ENCODE data around the gene PPOX.

Gene PPOX

GRCh38 chr1:161131523-161132409, 34.5 kb upstream of the PPOX start:
- Histone ChIP-seq H3K9ac (ENCODE audit: low read length) (peak overlapping the region; percentile 85), H3K27ac (ENCODE audit: low read depth, low read length) (peak overlapping the region; percentile 96), H3K36me3 (ENCODE audit: insufficient read depth, low read length) (peaks cover 20% of the 10 kb centered on the region), H3K9me3 (ENCODE audit: low read length) (no peaks in the 10 kb centered on the region), H3K4me1 (ENCODE audit: insufficient read depth, low read length) (peaks cover 45% of the 10 kb centered on the region), H3K27me3 (ENCODE audit: control insufficient read depth in 1 of 2, insufficient read depth in 2 of 2, low read length in 2 of 2) (no peaks in the 10 kb centered on the region), H3K4me3 (ENCODE audit: low read depth in 1 of 2, low read length in 2 of 2) (peak overlapping the region; percentile 81 to 98)

GRCh38 chr1:161132410-161133219, 33.6 kb upstream of the PPOX start, which contains the start of gene DEDD:
Gene DEDD (minus strand): TSS chr1:161132667. CDS start chr1:161124462, 8,205 bp downstream.
- peaks cover 15% of the 10 kb centered on the region for H3K36me3 ChIP-seq (ENCODE audit: insufficient read depth, low read length)
- peak within 1 kb of the TSS; percentile 96 for H3K27ac ChIP-seq (ENCODE audit: low read depth, low read length)
- H3K9me3 ChIP-seq (ENCODE audit: low read length) = no peaks in the 10 kb centered on the region
- H3K4me1 ChIP-seq (ENCODE audit: insufficient read depth, low read length) = peaks cover 44% of the 10 kb centered on the region
- no peaks in the 10 kb centered on the region for H3K27me3 ChIP-seq (ENCODE audit: control insufficient read depth in 1 of 2, insufficient read depth in 2 of 2, low read length in 2 of 2)
- H3K4me3 ChIP-seq (ENCODE audit: low read depth in 1 of 2, low read length in 2 of 2) = peak within 1 kb of the TSS; percentile 81 to 98
- peak within 1 kb of the TSS; percentile 97 for H3K9ac ChIP-seq (ENCODE audit: low read length)

- Histone ChIP-seq H3K27me3 (ENCODE audit: control insufficient read depth in 1 of 2, insufficient read depth in 2 of 2, low read length in 2 of 2) (no peaks in the 10 kb centered on the region), H3K36me3 (ENCODE audit: insufficient read depth, low read length) (peaks cover 8% of the 10 kb centered on the region), H3K27ac (ENCODE audit: low read depth, low read length) (peak overlapping the region; percentile 96), H3K4me3 (ENCODE audit: low read depth in 1 of 2, low read length in 2 of 2) (peak overlapping the region; percentile 81 to 98), H3K9ac (ENCODE audit: low read length) (peak overlapping the region; percentile 97), H3K9me3 (ENCODE audit: low read length) (no peaks in the 10 kb centered on the region), H3K4me1 (ENCODE audit: insufficient read depth, low read length) (peaks cover 38% of the 10 kb centered on the region)
These were observed 32.9 kb upstream of the PPOX start for GRCh38 chr1:161133220-161133740.

GRCh38 chr1:161137881-161138280, 28.3 kb upstream of the PPOX start:
- Histone ChIP-seq H3K4me1 (ENCODE audit: insufficient read depth, low read length) (peaks cover 10% of the 10 kb centered on the region), H3K9ac (ENCODE audit: low read length) (no peak overlapping the region), H3K27ac (ENCODE audit: low read depth, low read length) (no peak overlapping the region), H3K27me3 (ENCODE audit: control insufficient read depth in 1 of 2, insufficient read depth in 2 of 2, low read length in 2 of 2) (no peaks in the 10 kb centered on the region), H3K9me3 (ENCODE audit: low read length) (no peaks in the 10 kb centered on the region), H3K4me3 (ENCODE audit: low read depth in 1 of 2, low read length in 2 of 2) (no peak overlapping the region), H3K36me3 (ENCODE audit: insufficient read depth, low read length) (no peaks in the 10 kb centered on the region)

GRCh38 chr1:161138431-161138830, 27.8 kb upstream of the PPOX start:
- Histone ChIP-seq H3K9ac (ENCODE audit: low read length) (no peak overlapping the region), H3K27ac (ENCODE audit: low read depth, low read length) (no peak overlapping the region), H3K36me3 (ENCODE audit: insufficient read depth, low read length) (no peaks in the 10 kb centered on the region), H3K27me3 (ENCODE audit: control insufficient read depth in 1 of 2, insufficient read depth in 2 of 2, low read length in 2 of 2) (no peaks in the 10 kb centered on the region), H3K4me1 (ENCODE audit: insufficient read depth, low read length) (peaks cover 7% of the 10 kb centered on the region), H3K4me3 (ENCODE audit: low read depth in 1 of 2, low read length in 2 of 2) (no peak overlapping the region), H3K9me3 (ENCODE audit: low read length) (no peaks in the 10 kb centered on the region)

- H3K4me1 ChIP-seq (ENCODE audit: insufficient read depth, low read length) = no peaks in the 10 kb centered on the region
- no peaks in the 10 kb centered on the region for H3K36me3 ChIP-seq (ENCODE audit: insufficient read depth, low read length)
- no peak overlapping the region for H3K9ac ChIP-seq (ENCODE audit: low read length)
These were observed 26.5 kb upstream of the PPOX start for GRCh38 chr1:161139766-161140165.

GRCh38 chr1:161140755-161141400, 25.3 kb upstream of the PPOX start:
- H3K27ac ChIP-seq (ENCODE audit: low read depth, low read length) = no peak overlapping the region
- H3K4me1 ChIP-seq (ENCODE audit: insufficient read depth, low read length) = no peaks in the 10 kb centered on the region
- H3K27me3 ChIP-seq (ENCODE audit: control insufficient read depth in 1 of 2, insufficient read depth in 2 of 2, low read length in 2 of 2) = no peaks in the 10 kb centered on the region
- H3K9me3 ChIP-seq (ENCODE audit: low read length) = no peaks in the 10 kb centered on the region
- no peak overlapping the region for H3K9ac ChIP-seq (ENCODE audit: low read length)
- no peaks in the 10 kb centered on the region for H3K36me3 ChIP-seq (ENCODE audit: insufficient read depth, low read length)
- H3K4me3 ChIP-seq (ENCODE audit: low read depth in 1 of 2, low read length in 2 of 2) = no peak overlapping the region

More at GRCh38 chr1:161139766-161140165, 26.5 kb upstream of the PPOX start:
- Histone ChIP-seq H3K27ac (ENCODE audit: low read depth, low read length) (no peak overlapping the region), H3K27me3 (ENCODE audit: control insufficient read depth in 1 of 2, insufficient read depth in 2 of 2, low read length in 2 of 2) (no peaks in the 10 kb centered on the region), H3K9me3 (ENCODE audit: low read length) (no peaks in the 10 kb centered on the region), H3K4me3 (ENCODE audit: low read depth in 1 of 2, low read length in 2 of 2) (no peak overlapping the region)

- Histone ChIP-seq H3K9me3 (ENCODE audit: low read length) (no peaks in the 10 kb centered on the region), H3K9ac (ENCODE audit: low read length) (no peak overlapping the region), H3K27ac (ENCODE audit: low read depth, low read length) (no peak overlapping the region), H3K36me3 (ENCODE audit: insufficient read depth, low read length) (no peaks in the 10 kb centered on the region), H3K4me1 (ENCODE audit: insufficient read depth, low read length) (no peaks in the 10 kb centered on the region), H3K27me3 (ENCODE audit: control insufficient read depth in 1 of 2, insufficient read depth in 2 of 2, low read length in 2 of 2) (no peaks in the 10 kb centered on the region), H3K4me3 (ENCODE audit: low read depth in 1 of 2, low read length in 2 of 2) (no peak overlapping the region)
These were observed 20.4 kb upstream of the PPOX start for GRCh38 chr1:161145832-161146231.

- Histone ChIP-seq H3K27me3 (ENCODE audit: control insufficient read depth in 1 of 2, insufficient read depth in 2 of 2, low read length in 2 of 2) (no peaks in the 10 kb centered on the region), H3K9me3 (ENCODE audit: low read length) (no peaks in the 10 kb centered on the region), H3K9ac (ENCODE audit: low read length) (no peak overlapping the region), H3K36me3 (ENCODE audit: insufficient read depth, low read length) (peaks cover 12% of the 10 kb centered on the region), H3K4me1 (ENCODE audit: insufficient read depth, low read length) (peaks cover 11% of the 10 kb centered on the region), H3K4me3 (ENCODE audit: low read depth in 1 of 2, low read length in 2 of 2) (peak overlapping the region in 1 of 2 donors; percentile 85), H3K27ac (ENCODE audit: low read depth, low read length) (peak overlapping the region; percentile 42)
These were observed 13.1 kb upstream of the PPOX start for GRCh38 chr1:161153176-161153575.

GRCh38 chr1:161153682-161154337, 12.4 kb upstream of the PPOX start, which contains the start of gene UFC1:
Gene UFC1 (plus strand): TSS chr1:161153978. CDS start chr1:161153998, 20 bp downstream.
- Histone ChIP-seq H3K36me3 (ENCODE audit: insufficient read depth, low read length) (peaks cover 15% of the 10 kb centered on the region), H3K4me3 (ENCODE audit: low read depth in 1 of 2, low read length in 2 of 2) (peak within 1 kb of the TSS; percentile 53 to 85), H3K9ac (ENCODE audit: low read length) (peak within 1 kb of the TSS; percentile 92), H3K9me3 (ENCODE audit: low read length) (no peaks in the 10 kb centered on the region), H3K27me3 (ENCODE audit: control insufficient read depth in 1 of 2, insufficient read depth in 2 of 2, low read length in 2 of 2) (no peaks in the 10 kb centered on the region), H3K4me1 (ENCODE audit: insufficient read depth, low read length) (peaks cover 16% of the 10 kb centered on the region), H3K27ac (ENCODE audit: low read depth, low read length) (peak within 1 kb of the TSS; percentile 89)

Measured in muscle layer of colon (tissue), 2 donors.